ENCODE measurements around the gene MTMR2. TPM values are rescaled to one million over a fixed set of nuclear protein-coding genes. Genes with fewer than 3 reads are reported as not detected.

Gene MTMR2
- total RNA-seq, 1 experiment from 2014 or later: 59.0 TPM

DNA sequence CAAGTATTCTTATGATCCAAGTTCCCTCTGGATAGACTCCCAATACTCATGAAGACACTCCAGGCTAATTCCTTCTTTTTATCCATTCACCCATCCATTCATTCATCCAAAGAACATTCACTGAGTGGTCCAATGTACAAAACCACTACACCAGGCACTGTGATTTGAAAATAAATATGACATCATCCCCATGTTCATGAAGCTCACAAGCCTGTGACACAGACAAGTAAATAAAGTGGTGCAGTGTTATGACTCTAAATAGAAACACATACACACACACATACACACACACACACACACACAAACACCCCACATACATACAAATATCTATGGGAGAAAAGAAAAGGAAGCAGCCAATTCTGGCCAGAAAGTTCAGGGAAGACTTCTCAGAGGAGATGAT, 35.5 kb downstream of the MTMR2 start:
- no peak overlapping the region for H3T11ph ChIP-seq (ENCODE audit: low read length)
- H3K27me3 Mint-ChIP-seq (ENCODE audit: low read depth): no peaks in the 10 kb centered on the region
- no peak overlapping the region for H3K4me3 Mint-ChIP-seq
- no peak overlapping the region for H3K23ac ChIP-seq (ENCODE audit: insufficient read length, low read depth, low read length)
- no peak overlapping the region for H2AK5ac ChIP-seq (ENCODE audit: insufficient read length, low read length)
- H3K4me1 ChIP-seq (ENCODE audit: insufficient read depth, low read length): no peaks in the 10 kb centered on the region; the same call in 1 of the 2 replicates
- H2AFZ ChIP-seq (ENCODE audit: low read length): no peak overlapping the region
- no peak overlapping the region for H3K56ac ChIP-seq (ENCODE audit: insufficient read length, low read depth, low read length)
- no peaks in the 10 kb centered on the region for H3K27me3 ChIP-seq (ENCODE audit: insufficient read depth, low read length)
- no peaks in the 10 kb centered on the region for H3K9me3 ChIP-seq (ENCODE audit: control insufficient read depth, low read depth, low read length)
- no peak overlapping the region for H3K14ac ChIP-seq (ENCODE audit: insufficient read depth, low read length)
- H3K36me3 Mint-ChIP-seq (ENCODE audit: insufficient read depth in 1 of 3, low read depth in 3 of 3): peaks cover 3 to 13% (median 10%) of the 10 kb centered on the region in 3 experiments; a peak in 5 of 7 replicates
- no peak overlapping the region for H4K5ac ChIP-seq (ENCODE audit: insufficient read length, low read depth, low read length)
- no peaks in the 10 kb centered on the region for H3K23me2 ChIP-seq (ENCODE audit: insufficient read length, low read depth, low read length, poor library complexity, severe bottlenecking)
- no peak for DNase-seq
- H2BK15ac ChIP-seq (ENCODE audit: low read depth, low read length): no peak overlapping the region
- H3K18ac ChIP-seq (ENCODE audit: insufficient read length, low read depth, low read length): no peak overlapping the region
- H4K20me1 ChIP-seq (ENCODE audit: control insufficient read depth, insufficient read depth, insufficient read length): no peaks in the 10 kb centered on the region
- H2BK5ac ChIP-seq (ENCODE audit: insufficient read length, low read length): no peak overlapping the region
- H4K8ac ChIP-seq (replicated peaks; ENCODE audit: insufficient read length, low read depth, low read length): no peak overlapping the region
- no peak overlapping the region for H2BK120ac ChIP-seq (ENCODE audit: low read depth, low read length, poor library complexity, severe bottlenecking)
- no peak overlapping the region for H4K91ac ChIP-seq (ENCODE audit: insufficient read length, low read depth, low read length)
- peaks cover 3% of the 10 kb centered on the region for H3K79me1 ChIP-seq (ENCODE audit: insufficient read depth, low read depth, low read length, poor library complexity, severe bottlenecking)
- no peak overlapping the region for H3K9ac ChIP-seq (ENCODE audit: extremely low read depth, insufficient read length, low read length)
- no peaks in the 10 kb centered on the region for H3K79me2 ChIP-seq (ENCODE audit: insufficient read depth, low read length)
- H3K4me1 Mint-ChIP-seq: no peaks in the 10 kb centered on the region
- no peak for TF ChIP-seq CTCF (conservative IDR thresholded peaks at IDR 0.05)
- no peak overlapping the region for H2BK12ac ChIP-seq (ENCODE audit: insufficient read length, low read depth, low read length)
- no peaks in the 10 kb centered on the region for H3K9me3 Mint-ChIP-seq
- no peak overlapping the region for H3K27ac ChIP-seq (ENCODE audit: insufficient read length, low read depth, low read length)
- no peak overlapping the region for H3K4ac ChIP-seq (ENCODE audit: low read depth, low read length)
- H3K27ac Mint-ChIP-seq: no peak overlapping the region
- H3K4me2 ChIP-seq (ENCODE audit: insufficient read depth, insufficient read length, low read length): no peak overlapping the region
- H2BK20ac ChIP-seq (ENCODE audit: low read depth, low read length, poor library complexity, severe bottlenecking): no peak overlapping the region

All from H9 (cell line).